Measurements from ENCODE around the gene PAX9.

- no peak for TF ChIP-seq CTCF (IDR thresholded peaks at IDR 0.05)
- TF ChIP-seq POLR2A (IDR thresholded peaks at IDR 0.05): no peak
- TF ChIP-seq POLR2AphosphoS5 (IDR thresholded peaks at IDR 0.05): no peak
Measured at GRCh38 chr14:36655571-36655962, 6.1 kb upstream of the PAX9 start.

All from breast epithelium (tissue), 3 donors.